GM23338 (cell line): Measurements from ENCODE around the gene AXIN1. TPM values are rescaled to one million over a fixed set of nuclear protein-coding genes. Genes with fewer than 3 reads are reported as not detected.

Experiments used
- ATAC-seq: fragments of 200-7000 bp; cut with Tn5 transposase; 3 replicates; pipeline ENCODE4 v1.9.1; 2020
- DNase-seq: peaks from one replicate; pipeline ENCODE4 v3.0.0-alpha.2; 2015; ENCODE audit warnings: low spot score
- H2AFZ ChIP-seq: fragments of 200-600 bp; sonication (generic); 2 replicates; pipeline ENCODE4 v1.8.0; 2016; ENCODE audit warnings: antibody characterized with exemption, mild to moderate bottlenecking, moderate library complexity
- H3F3A ChIP-seq: fragments of 200-600 bp; sonication (generic); replicated peaks from 2 replicates; pipeline ENCODE4 v1.8.0; 2017; ENCODE audit warnings: antibody characterized with exemption, mixed run types, low read depth
- H3K27ac ChIP-seq: fragments of 200-600 bp; sonication (generic); 2 replicates; pipeline ENCODE4 v1.6.1; 2016; ENCODE audit warnings: low read depth
- H3K27me3 ChIP-seq: fragments of 200-600 bp; sonication (generic); 2 replicates; pipeline ENCODE4 v1.8.0; 2016; ENCODE audit warnings: mild to moderate bottlenecking, mixed run types, moderate library complexity; ENCODE audit not compliant: insufficient read depth
- H3K36me3 ChIP-seq: fragments of 200-600 bp; sonication (generic); 2 replicates; pipeline ENCODE4 v1.8.0; 2016; ENCODE audit warnings: mild to moderate bottlenecking; ENCODE audit not compliant: insufficient read depth
- H3K4me1 ChIP-seq: fragments of 200-600 bp; sonication (generic); 2 replicates; pipeline ENCODE4 v1.8.0; 2016; ENCODE audit warnings: mild to moderate bottlenecking, moderate library complexity; ENCODE audit not compliant: insufficient read depth
- H3K4me2 ChIP-seq: fragments of 200-600 bp; sonication (generic); 2 replicates; pipeline ENCODE4 v1.7.1; 2017; ENCODE audit warnings: mixed run types
- H3K4me3 ChIP-seq: fragments of 200-600 bp; sonication (generic); 2 replicates; pipeline ENCODE4 v1.6.1; 2016; ENCODE audit warnings: mixed run types
- H3K79me2 ChIP-seq: fragments of 200-600 bp; sonication (generic); replicated peaks from 2 replicates; pipeline ENCODE4 v1.8.0; 2017; ENCODE audit warnings: mild to moderate bottlenecking; ENCODE audit not compliant: insufficient read depth
- H3K9me2 ChIP-seq: fragments of 200-600 bp; sonication (generic); 2 replicates; pipeline ENCODE4 v1.8.0; 2017; ENCODE audit not compliant: insufficient read depth
- H4K20me1 ChIP-seq: fragments of 200-600 bp; sonication (generic); replicated peaks from 2 replicates; pipeline ENCODE4 v1.8.0; 2017; ENCODE audit warnings: mild to moderate bottlenecking; ENCODE audit not compliant: insufficient read depth
- H3K27ac Mint-ChIP-seq: 2 replicates; pipeline ENCODE4 v1.8.0; 2020; ENCODE audit warnings: inconsistent platforms, mild to moderate bottlenecking, moderate library complexity, mixed read lengths
- H3K27me3 Mint-ChIP-seq: 3 replicates; pipeline ENCODE4 v1.8.0; 2022; ENCODE audit warnings: low read depth, mild to moderate bottlenecking, moderate library complexity, mixed read lengths, inconsistent platforms; ENCODE audit not compliant: insufficient read depth, poor library complexity
- H3K36me3 Mint-ChIP-seq: 3 replicates; pipeline ENCODE4 v1.8.0; 2021; ENCODE audit warnings: low read depth, mild to moderate bottlenecking, inconsistent platforms, moderate library complexity, mixed read lengths
- H3K4me1 Mint-ChIP-seq: 3 replicates; pipeline ENCODE4 v1.8.0; 2020; ENCODE audit warnings: mild to moderate bottlenecking, inconsistent platforms, mixed read lengths
- H3K4me3 Mint-ChIP-seq: 3 replicates; pipeline ENCODE4 v1.8.0; 2021; ENCODE audit warnings: moderate library complexity, mild to moderate bottlenecking, inconsistent platforms, mixed read lengths
- H3K9me3 Mint-ChIP-seq: 3 replicates; pipeline ENCODE4 v1.8.0; 2020; ENCODE audit warnings: moderate library complexity, mild to moderate bottlenecking, inconsistent platforms, mixed read lengths
- CREB1 ChIP-seq: fragments of 250-450 bp; sonication (Bioruptor Pico); IDR thresholded peaks from 2 replicates; pipeline ENCODE4 v1.5.0; 2020; ENCODE audit warnings: low read depth, mild to moderate bottlenecking, moderate library complexity
- JUNB ChIP-seq: IDR thresholded peaks from one replicate; pipeline ENCODE4 v1.6.1; 2016; ENCODE audit warnings: antibody characterized with exemption; ENCODE audit not compliant: unreplicated experiment
- NANOG ChIP-seq: IDR thresholded peaks from 2 replicates; pipeline ENCODE4 v1.6.1; 2016; ENCODE audit warnings: antibody characterized with exemption, borderline replicate concordance
- POLR2AphosphoS5 ChIP-seq: IDR thresholded peaks from 2 replicates; pipeline ENCODE4 v1.6.1; 2016; ENCODE audit warnings: antibody characterized with exemption, low read depth
- ZNF331 ChIP-seq: fragments of 250-450 bp; sonication (Bioruptor Pico); IDR thresholded peaks from 2 replicates; pipeline ENCODE4 v1.5.0; 2020; ENCODE audit warnings: low read depth, mild to moderate bottlenecking, moderate library complexity
- polyA plus RNA-seq: library from polyadenylated mRNA; unstranded; fragments of >200 nt; fragmentation: Nextera tagmentation; extraction: Ambion mirVana; gene quantifications from 2 replicates; pipeline ENCODE4 v1.2.1, GENCODE V29; 2016
- total RNA-seq: library from RNA; depleted of rRNA; stranded (reverse); fragments of >200 nt; shearing (Covaris generic); gene quantifications from 2 replicates; pipeline ENCODE4 v1.2.3, GENCODE V29; 2014
- TF ChIP-seq, protein P1 (sequence below): IDR thresholded peaks from one replicate; pipeline ENCODE4 v1.6.1; 2018; ENCODE audit warnings: antibody characterized with exemption; ENCODE audit not compliant: unreplicated experiment
- TF ChIP-seq, protein P2 (sequence below): IDR thresholded peaks from 2 replicates; pipeline ENCODE4 v1.6.1; 2016; ENCODE audit warnings: antibody characterized with exemption
- TF ChIP-seq, protein P3 (sequence below), 2 experiments: fragments of 200-600 bp in 1 of 2; sonication (generic) in 1 of 2; conservative IDR thresholded peaks; 2 replicates each; pipeline versions ENCODE4 v1.5.1 to v1.6.1; 2016 to 2017; ENCODE audit warnings: antibody characterized with exemption in 2 of 2, low read depth in 2 of 2, mild to moderate bottlenecking in 2 of 2, moderate library complexity in 1 of 2
- TF ChIP-seq, protein P4 (sequence below): fragments of 250-450 bp; sonication (Bioruptor Pico); IDR thresholded peaks from 2 replicates; pipeline ENCODE4 v1.5.0; 2020; ENCODE audit warnings: mild to moderate bottlenecking, moderate library complexity

Gene AXIN1
- total and polyA plus RNA-seq, 2 experiments from 2014 or later = 14.3 to 54.5 TPM

DNA sequence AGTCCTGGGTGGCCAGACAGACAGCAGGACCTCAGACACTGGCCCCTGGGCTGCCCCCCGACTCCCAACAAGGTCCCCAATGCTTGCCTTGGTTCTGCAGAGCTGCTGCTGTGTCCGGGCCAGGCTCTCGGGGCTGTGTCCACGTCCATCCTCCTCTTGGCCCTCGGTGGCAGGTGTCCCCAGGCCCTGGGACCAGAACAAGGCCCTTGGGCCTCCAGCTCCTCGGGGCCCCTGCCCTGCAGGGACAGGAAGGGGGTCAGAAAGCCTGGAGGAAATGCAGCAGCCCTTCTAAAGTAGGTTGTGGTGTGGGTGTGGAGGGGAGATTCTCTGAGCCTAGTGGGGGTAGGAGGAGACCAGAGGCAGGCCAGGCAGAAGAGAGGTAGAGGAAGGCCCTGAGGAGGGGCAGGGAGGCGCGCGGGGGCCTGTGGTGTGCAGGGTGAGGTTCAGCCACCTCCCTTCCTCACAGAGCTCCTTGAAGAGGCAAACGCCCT lies 2.5 kb upstream of the AXIN1 start:
- Mint-ChIP-seq H3K4me1 (peaks cover 11% of the 10 kb centered on the region), H3K27me3 (peaks cover 3% of the 10 kb centered on the region), H3K4me3 (no peak overlapping the region), H3K27ac (no peak overlapping the region), H3K9me3 (no peaks in the 10 kb centered on the region), H3K36me3 (peaks cover 8% of the 10 kb centered on the region)
- no peak for DNase-seq
- Histone ChIP-seq H2AFZ (no peak overlapping the region), H3K27ac (no peak overlapping the region), H3K4me2 (no peak overlapping the region), H3K4me1 (no peaks in the 10 kb centered on the region; the same call in 1 of the 2 replicates), H3K36me3 (no peaks in the 10 kb centered on the region), H3K79me2 (peaks cover 19% of the 10 kb centered on the region), H4K20me1 (peaks cover 15% of the 10 kb centered on the region; the same call in 1 of the 2 replicates), H3K4me3 (no peak overlapping the region), H3F3A (no peaks in the 10 kb centered on the region; the same call in 1 of the 2 replicates), H3K9me2 (no peaks in the 10 kb centered on the region), H3K27me3 (no peaks in the 10 kb centered on the region)
- TF ChIP-seq NANOG (no peak), CREB1 (CRISPR knock-in tag) (no peak), ZNF331 (CRISPR knock-in tag) (no peak), JUNB (no peak), POLR2AphosphoS5 (no peak)
- TF ChIP-seq, protein P1, sequence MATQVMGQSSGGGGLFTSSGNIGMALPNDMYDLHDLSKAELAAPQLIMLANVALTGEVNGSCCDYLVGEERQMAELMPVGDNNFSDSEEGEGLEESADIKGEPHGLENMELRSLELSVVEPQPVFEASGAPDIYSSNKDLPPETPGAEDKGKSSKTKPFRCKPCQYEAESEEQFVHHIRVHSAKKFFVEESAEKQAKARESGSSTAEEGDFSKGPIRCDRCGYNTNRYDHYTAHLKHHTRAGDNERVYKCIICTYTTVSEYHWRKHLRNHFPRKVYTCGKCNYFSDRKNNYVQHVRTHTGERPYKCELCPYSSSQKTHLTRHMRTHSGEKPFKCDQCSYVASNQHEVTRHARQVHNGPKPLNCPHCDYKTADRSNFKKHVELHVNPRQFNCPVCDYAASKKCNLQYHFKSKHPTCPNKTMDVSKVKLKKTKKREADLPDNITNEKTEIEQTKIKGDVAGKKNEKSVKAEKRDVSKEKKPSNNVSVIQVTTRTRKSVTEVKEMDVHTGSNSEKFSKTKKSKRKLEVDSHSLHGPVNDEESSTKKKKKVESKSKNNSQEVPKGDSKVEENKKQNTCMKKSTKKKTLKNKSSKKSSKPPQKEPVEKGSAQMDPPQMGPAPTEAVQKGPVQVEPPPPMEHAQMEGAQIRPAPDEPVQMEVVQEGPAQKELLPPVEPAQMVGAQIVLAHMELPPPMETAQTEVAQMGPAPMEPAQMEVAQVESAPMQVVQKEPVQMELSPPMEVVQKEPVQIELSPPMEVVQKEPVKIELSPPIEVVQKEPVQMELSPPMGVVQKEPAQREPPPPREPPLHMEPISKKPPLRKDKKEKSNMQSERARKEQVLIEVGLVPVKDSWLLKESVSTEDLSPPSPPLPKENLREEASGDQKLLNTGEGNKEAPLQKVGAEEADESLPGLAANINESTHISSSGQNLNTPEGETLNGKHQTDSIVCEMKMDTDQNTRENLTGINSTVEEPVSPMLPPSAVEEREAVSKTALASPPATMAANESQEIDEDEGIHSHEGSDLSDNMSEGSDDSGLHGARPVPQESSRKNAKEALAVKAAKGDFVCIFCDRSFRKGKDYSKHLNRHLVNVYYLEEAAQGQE = no peak
- TF ChIP-seq, protein P2, sequence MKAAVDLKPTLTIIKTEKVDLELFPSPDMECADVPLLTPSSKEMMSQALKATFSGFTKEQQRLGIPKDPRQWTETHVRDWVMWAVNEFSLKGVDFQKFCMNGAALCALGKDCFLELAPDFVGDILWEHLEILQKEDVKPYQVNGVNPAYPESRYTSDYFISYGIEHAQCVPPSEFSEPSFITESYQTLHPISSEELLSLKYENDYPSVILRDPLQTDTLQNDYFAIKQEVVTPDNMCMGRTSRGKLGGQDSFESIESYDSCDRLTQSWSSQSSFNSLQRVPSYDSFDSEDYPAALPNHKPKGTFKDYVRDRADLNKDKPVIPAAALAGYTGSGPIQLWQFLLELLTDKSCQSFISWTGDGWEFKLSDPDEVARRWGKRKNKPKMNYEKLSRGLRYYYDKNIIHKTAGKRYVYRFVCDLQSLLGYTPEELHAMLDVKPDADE = no peak
- TF ChIP-seq, protein P3, sequence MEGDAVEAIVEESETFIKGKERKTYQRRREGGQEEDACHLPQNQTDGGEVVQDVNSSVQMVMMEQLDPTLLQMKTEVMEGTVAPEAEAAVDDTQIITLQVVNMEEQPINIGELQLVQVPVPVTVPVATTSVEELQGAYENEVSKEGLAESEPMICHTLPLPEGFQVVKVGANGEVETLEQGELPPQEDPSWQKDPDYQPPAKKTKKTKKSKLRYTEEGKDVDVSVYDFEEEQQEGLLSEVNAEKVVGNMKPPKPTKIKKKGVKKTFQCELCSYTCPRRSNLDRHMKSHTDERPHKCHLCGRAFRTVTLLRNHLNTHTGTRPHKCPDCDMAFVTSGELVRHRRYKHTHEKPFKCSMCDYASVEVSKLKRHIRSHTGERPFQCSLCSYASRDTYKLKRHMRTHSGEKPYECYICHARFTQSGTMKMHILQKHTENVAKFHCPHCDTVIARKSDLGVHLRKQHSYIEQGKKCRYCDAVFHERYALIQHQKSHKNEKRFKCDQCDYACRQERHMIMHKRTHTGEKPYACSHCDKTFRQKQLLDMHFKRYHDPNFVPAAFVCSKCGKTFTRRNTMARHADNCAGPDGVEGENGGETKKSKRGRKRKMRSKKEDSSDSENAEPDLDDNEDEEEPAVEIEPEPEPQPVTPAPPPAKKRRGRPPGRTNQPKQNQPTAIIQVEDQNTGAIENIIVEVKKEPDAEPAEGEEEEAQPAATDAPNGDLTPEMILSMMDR (conservative IDR thresholded peaks at IDR 0.05; ENCODE audit: low read depth in 2 of 2) = no peak
- TF ChIP-seq, protein P4, sequence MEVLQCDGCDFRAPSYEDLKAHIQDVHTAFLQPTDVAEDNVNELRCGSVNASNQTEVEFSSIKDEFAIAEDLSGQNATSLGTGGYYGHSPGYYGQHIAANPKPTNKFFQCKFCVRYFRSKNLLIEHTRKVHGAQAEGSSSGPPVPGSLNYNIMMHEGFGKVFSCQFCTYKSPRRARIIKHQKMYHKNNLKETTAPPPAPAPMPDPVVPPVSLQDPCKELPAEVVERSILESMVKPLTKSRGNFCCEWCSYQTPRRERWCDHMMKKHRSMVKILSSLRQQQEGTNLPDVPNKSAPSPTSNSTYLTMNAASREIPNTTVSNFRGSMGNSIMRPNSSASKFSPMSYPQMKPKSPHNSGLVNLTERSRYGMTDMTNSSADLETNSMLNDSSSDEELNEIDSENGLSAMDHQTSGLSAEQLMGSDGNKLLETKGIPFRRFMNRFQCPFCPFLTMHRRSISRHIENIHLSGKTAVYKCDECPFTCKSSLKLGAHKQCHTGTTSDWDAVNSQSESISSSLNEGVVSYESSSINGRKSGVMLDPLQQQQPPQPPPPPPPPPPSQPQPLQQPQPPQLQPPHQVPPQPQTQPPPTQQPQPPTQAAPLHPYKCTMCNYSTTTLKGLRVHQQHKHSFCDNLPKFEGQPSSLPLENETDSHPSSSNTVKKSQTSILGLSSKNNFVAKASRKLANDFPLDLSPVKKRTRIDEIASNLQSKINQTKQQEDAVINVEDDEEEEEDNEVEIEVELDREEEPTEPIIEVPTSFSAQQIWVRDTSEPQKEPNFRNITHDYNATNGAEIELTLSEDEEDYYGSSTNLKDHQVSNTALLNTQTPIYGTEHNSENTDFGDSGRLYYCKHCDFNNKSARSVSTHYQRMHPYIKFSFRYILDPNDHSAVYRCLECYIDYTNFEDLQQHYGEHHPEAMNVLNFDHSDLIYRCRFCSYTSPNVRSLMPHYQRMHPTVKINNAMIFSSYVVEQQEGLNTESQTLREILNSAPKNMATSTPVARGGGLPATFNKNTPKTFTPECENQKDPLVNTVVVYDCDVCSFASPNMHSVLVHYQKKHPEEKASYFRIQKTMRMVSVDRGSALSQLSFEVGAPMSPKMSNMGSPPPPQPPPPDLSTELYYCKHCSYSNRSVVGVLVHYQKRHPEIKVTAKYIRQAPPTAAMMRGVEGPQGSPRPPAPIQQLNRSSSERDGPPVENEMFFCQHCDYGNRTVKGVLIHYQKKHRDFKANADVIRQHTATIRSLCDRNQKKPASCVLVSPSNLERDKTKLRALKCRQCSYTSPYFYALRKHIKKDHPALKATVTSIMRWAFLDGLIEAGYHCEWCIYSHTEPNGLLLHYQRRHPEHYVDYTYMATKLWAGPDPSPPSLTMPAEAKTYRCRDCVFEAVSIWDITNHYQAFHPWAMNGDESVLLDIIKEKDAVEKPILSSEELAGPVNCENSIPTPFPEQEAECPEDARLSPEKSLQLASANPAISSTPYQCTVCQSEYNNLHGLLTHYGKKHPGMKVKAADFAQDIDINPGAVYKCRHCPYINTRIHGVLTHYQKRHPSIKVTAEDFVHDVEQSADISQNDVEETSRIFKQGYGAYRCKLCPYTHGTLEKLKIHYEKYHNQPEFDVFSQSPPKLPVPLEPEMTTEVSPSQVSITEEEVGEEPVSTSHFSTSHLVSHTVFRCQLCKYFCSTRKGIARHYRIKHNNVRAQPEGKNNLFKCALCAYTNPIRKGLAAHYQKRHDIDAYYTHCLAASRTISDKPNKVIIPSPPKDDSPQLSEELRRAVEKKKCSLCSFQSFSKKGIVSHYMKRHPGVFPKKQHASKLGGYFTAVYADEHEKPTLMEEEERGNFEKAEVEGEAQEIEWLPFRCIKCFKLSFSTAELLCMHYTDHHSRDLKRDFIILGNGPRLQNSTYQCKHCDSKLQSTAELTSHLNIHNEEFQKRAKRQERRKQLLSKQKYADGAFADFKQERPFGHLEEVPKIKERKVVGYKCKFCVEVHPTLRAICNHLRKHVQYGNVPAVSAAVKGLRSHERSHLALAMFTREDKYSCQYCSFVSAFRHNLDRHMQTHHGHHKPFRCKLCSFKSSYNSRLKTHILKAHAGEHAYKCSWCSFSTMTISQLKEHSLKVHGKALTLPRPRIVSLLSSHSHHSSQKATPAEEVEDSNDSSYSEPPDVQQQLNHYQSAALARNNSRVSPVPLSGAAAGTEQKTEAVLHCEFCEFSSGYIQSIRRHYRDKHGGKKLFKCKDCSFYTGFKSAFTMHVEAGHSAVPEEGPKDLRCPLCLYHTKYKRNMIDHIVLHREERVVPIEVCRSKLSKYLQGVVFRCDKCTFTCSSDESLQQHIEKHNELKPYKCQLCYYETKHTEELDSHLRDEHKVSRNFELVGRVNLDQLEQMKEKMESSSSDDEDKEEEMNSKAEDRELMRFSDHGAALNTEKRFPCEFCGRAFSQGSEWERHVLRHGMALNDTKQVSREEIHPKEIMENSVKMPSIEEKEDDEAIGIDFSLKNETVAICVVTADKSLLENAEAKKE (CRISPR knock-in tag) = no peak
- no peak for ATAC-seq
